Transverse colon (tissue), 4 donors: ENCODE results near the gene KRCC1.

ENCODE experiments used
- CTCF ChIP-seq, 5 experiments: fragments of 200-600 bp in 3 of 5; fragments of 450-650 bp in 2 of 5; sonication (generic) in 3 of 5; IDR thresholded peaks; 1 replicate in 2 of 5; 2 replicates in 3 of 5; pipeline ENCODE4 v1.5.1; 2016 to 2017; ENCODE audit warnings: antibody characterized with exemption in 5 of 5, inconsistent platforms in 3 of 5, mild to moderate bottlenecking in 2 of 5, moderate library complexity in 1 of 5
- EP300 ChIP-seq: sonication (generic); formaldehyde crosslinking; IDR thresholded peaks from one replicate; pipeline ENCODE4 v1.6.1; 2017; ENCODE audit warnings: antibody characterized with exemption, low read depth
- POLR2AphosphoS5 ChIP-seq, 3 donors: sonication (generic); formaldehyde crosslinking; IDR thresholded peaks; one replicate each; pipeline ENCODE4 v1.6.1; 2016; ENCODE audit warnings: antibody characterized with exemption in 3 of 3

DNA sequence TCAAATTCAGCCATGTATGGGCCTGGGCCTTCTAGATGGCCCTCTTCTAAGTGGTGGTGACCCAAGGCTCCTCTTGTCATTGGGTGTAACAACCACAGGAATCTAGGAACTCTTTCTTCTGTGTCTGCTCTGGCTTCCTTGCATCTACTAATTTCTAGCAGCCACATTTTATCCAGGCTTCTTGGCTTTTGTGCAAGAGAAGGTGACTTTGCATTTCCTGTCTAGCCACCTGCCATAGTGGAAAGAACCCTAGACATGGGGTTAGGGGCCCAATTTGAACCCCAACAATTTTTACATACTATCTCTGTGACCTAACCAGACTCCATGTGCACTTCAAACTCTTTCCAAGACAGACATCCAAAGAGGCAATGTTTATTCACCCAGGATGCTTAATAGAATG, 37.2 kb upstream of the KRCC1 start:
- TF ChIP-seq CTCF (IDR thresholded peaks at IDR 0.05) (no peak), POLR2AphosphoS5 (IDR thresholded peaks at IDR 0.05) (no peak), EP300 (no peak)
